CD14-positive monocyte (primary cell): Measurements from ENCODE around the gene ARHGAP44. TPM values are rescaled to one million over a fixed set of nuclear protein-coding genes. Genes with fewer than 3 reads are reported as not detected.

Experiments used
- DNase-seq, 3 donors: peaks; one replicate each; pipeline ENCODE4 v3.0.0-alpha.2; 2011 to 2022
- H2AFZ ChIP-seq: 2 replicates; pipeline ENCODE4 v1.6.0; 2012; ENCODE audit warnings: mild to moderate bottlenecking, low read depth, low read length, inconsistent platforms; ENCODE audit not compliant: insufficient read depth, poor library complexity, severe bottlenecking
- H3K27ac ChIP-seq, 2 donors: 1 replicate in 1 of 2; 2 replicates in 1 of 2; pipeline ENCODE4 v1.5.1; 2012 to 2013; ENCODE audit warnings: low read length in 2 of 2, control low read depth in 1 of 2, inconsistent platforms in 1 of 2, low read depth in 1 of 2, mild to moderate bottlenecking in 1 of 2
- H3K27me3 ChIP-seq, 2 donors: one replicate each; pipeline versions ENCODE4 v1.6.0 to v1.6.1; 2011 to 2013; ENCODE audit warnings: low read length in 2 of 2; ENCODE audit not compliant: control insufficient read depth in 2 of 2, insufficient read depth in 2 of 2
- H3K36me3 ChIP-seq, 2 donors: replicated peaks in 1 of 2; 1 replicate in 1 of 2; 2 replicates in 1 of 2; pipeline versions ENCODE4 v1.5.1 to v1.6.1; 2012 to 2013; ENCODE audit warnings: low read length in 2 of 2, control low read depth in 1 of 2, inconsistent platforms in 1 of 2, mild to moderate bottlenecking in 1 of 2; ENCODE audit not compliant: insufficient read depth in 2 of 2, control insufficient read depth in 1 of 2
- H3K4me1 ChIP-seq, 2 donors: 1 replicate in 1 of 2; 2 replicates in 1 of 2; pipeline versions ENCODE4 v1.5.1 to v1.6.1; 2012 to 2013; ENCODE audit warnings: low read length in 2 of 2, control low read depth in 1 of 2, inconsistent platforms in 1 of 2, mild to moderate bottlenecking in 1 of 2, moderate library complexity in 1 of 2; ENCODE audit not compliant: insufficient read depth in 2 of 2, control insufficient read depth in 1 of 2
- H3K4me2 ChIP-seq: replicated peaks from 2 replicates; pipeline ENCODE3; 2012; ENCODE audit warnings: low read length, moderate library complexity, mild to moderate bottlenecking; ENCODE audit not compliant: poor library complexity, severe bottlenecking; ENCODE audit errors: extremely low read depth
- H3K4me3 ChIP-seq, 3 experiments: fragments of 200-600 bp in 1 of 3; sonication (generic) in 1 of 3; replicated peaks in 1 of 3; 1 replicate in 2 of 3; 2 replicates in 1 of 3; pipeline ENCODE4 v1.5.1; 2011 to 2013; ENCODE audit warnings: low read length in 3 of 3, mild to moderate bottlenecking in 3 of 3, control low read depth in 2 of 3, low read depth in 2 of 3, inconsistent platforms in 1 of 3, moderate library complexity in 1 of 3
- H3K79me2 ChIP-seq: 2 replicates; pipeline ENCODE4 v1.6.0; 2012; ENCODE audit warnings: mild to moderate bottlenecking, control low read depth, inconsistent platforms, low read length, moderate library complexity; ENCODE audit not compliant: insufficient read depth
- H3K9ac ChIP-seq: 2 replicates; pipeline ENCODE4 v1.6.0; 2017; ENCODE audit warnings: low read length, mild to moderate bottlenecking; ENCODE audit not compliant: insufficient read depth, poor library complexity, severe bottlenecking
- H3K9me3 ChIP-seq, 2 donors: replicated peaks in 1 of 2; 1 replicate in 1 of 2; 2 replicates in 1 of 2; pipeline versions ENCODE4 v1.5.1 to v1.6.1; 2012 to 2013; ENCODE audit warnings: low read length in 2 of 2, control low read depth in 1 of 2; ENCODE audit not compliant: control insufficient read depth in 1 of 2, insufficient read depth in 1 of 2
- H4K20me1 ChIP-seq: 2 replicates; pipeline ENCODE4 v1.6.0; 2012; ENCODE audit warnings: mild to moderate bottlenecking, low read length, control low read depth, moderate library complexity; ENCODE audit not compliant: insufficient read depth
- H3K27ac Mint-ChIP-seq, 7 donors: one replicate each; pipeline ENCODE4 v1.8.0; 2020; ENCODE audit warnings: mild to moderate bottlenecking in 7 of 7, mixed read lengths in 7 of 7, moderate library complexity in 6 of 7, inconsistent platforms in 2 of 7
- H3K27me3 Mint-ChIP-seq, 3 donors: one replicate each; pipeline ENCODE4 v1.8.0; 2021 to 2022; ENCODE audit warnings: low read depth in 3 of 3, mild to moderate bottlenecking in 3 of 3, mixed read lengths in 3 of 3, moderate library complexity in 3 of 3, inconsistent platforms in 1 of 3
- H3K36me3 Mint-ChIP-seq, 2 donors: one replicate each; pipeline ENCODE4 v1.8.0; 2020; ENCODE audit warnings: mixed read lengths in 2 of 2, inconsistent platforms in 1 of 2, mild to moderate bottlenecking in 1 of 2
- H3K4me1 Mint-ChIP-seq: one replicate; pipeline ENCODE4 v1.8.0; 2020; ENCODE audit warnings: mild to moderate bottlenecking, mixed read lengths
- H3K4me3 Mint-ChIP-seq, 2 donors: one replicate each; pipeline ENCODE4 v1.8.0; 2020; ENCODE audit warnings: mild to moderate bottlenecking in 2 of 2, mixed read lengths in 2 of 2, moderate library complexity in 1 of 2
- H3K9me3 Mint-ChIP-seq, 7 donors: one replicate each; pipeline ENCODE4 v1.8.0; 2020 to 2022; ENCODE audit warnings: mixed read lengths in 7 of 7, mild to moderate bottlenecking in 6 of 7, moderate library complexity in 6 of 7, inconsistent platforms in 2 of 7
- whole genome bisulfite sequencing: methylation state at CpG from one replicate; pipeline ENCODE4 v1.1.5; 2013; ENCODE audit warnings: missing lambda C conversion rate; ENCODE audit not compliant: insufficient coverage; 5-methylcytosine and 5-hydroxymethylcytosine counted together
- intact Hi-C, 2 donors: fragments of 100-400 bp; cut with micrococcal nuclease; formaldehyde crosslinking; loops; one replicate each; pipeline versions ENCODE4 v1.15.0 to v1.15.1; 2023
- polyA plus RNA-seq, 3 donors: library from polyadenylated mRNA; depleted of rRNA in 1 of 3; unstranded in 2 of 3; stranded (reverse) in 1 of 3; fragments of 300-500 nt in 2 of 3; fragments of >200 nt in 1 of 3; fragmentation: Illumina TruSeq in 2 of 3; gene quantifications; 1 replicate in 2 of 3; 2 replicates in 1 of 3; pipeline ENCODE4 v1.2.3, GENCODE V29; 2012 to 2021
- TF ChIP-seq, protein P1 (sequence below): fragments of 200-600 bp; IDR thresholded peaks from one replicate; pipeline ENCODE4 v1.8.0; 2022; ENCODE audit warnings: antibody characterized with exemption, mild to moderate bottlenecking

Gene ARHGAP44
- polyA plus RNA-seq, 3 donors, result not detected

DNA sequence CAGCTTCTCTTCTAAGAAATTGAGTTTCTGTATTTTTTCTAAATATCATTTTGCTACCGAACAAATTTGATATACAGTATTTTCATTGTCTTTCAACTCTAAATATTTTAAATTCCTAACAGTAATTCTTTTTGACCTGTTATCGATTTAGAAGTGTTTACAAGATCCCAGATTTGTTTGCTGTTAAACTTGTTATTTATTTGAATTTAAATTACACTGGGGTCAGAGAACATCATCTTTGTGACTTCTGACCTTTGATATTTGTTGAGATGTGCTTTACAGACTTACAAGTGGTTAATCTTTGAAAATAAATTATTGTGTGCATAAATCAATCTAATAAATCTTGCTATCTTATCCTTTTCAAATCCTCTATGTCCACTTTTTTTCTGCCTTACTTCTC, 94.2 kb downstream of the ARHGAP44 start:
- H3K9me3 Mint-ChIP-seq, result peaks cover 0 to 6% (median 5%) of the 10 kb centered on the region in 7 donors

DNA sequence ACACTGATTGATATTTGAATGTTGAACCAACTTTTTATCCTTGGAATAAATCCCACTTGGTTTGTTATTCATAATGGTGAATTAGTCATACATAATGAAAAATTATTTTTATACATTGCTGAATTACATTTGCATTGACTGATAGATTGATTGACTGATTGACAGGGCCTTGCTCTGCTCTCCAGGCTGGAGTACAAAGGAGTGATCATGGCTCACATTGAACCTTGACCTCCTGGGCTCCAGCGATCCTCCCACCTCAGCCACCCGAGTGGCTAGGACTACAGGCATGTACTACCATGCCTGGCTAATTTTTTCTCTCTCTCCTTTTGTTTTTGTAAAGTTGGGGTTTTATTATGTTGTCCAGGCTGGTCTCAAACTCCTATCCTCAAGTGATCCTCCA, 97.8 kb downstream of the ARHGAP44 start:
- H3K4me1 Mint-ChIP-seq, result no peaks in the 10 kb centered on the region
- Histone ChIP-seq H3K9me3 (peaks cover 14 to 15% of the 10 kb centered on the region in 2 donors), H3K79me2 (no peaks in the 10 kb centered on the region), H2AFZ (no peak overlapping the region), H3K4me1 (no peaks in the 10 kb centered on the region), H4K20me1 (no peaks in the 10 kb centered on the region), H3K36me3 (no peaks in the 10 kb centered on the region), H3K4me2 (no peak overlapping the region), H3K27me3 (no peaks in the 10 kb centered on the region), H3K27ac (no peak overlapping the region), H3K4me3 (no peak overlapping the region), H3K9ac (no peak overlapping the region)
- H3K27ac Mint-ChIP-seq, result peak overlapping the region in 1 of 7 donors; percentile 1
- TF ChIP-seq, protein P1, sequence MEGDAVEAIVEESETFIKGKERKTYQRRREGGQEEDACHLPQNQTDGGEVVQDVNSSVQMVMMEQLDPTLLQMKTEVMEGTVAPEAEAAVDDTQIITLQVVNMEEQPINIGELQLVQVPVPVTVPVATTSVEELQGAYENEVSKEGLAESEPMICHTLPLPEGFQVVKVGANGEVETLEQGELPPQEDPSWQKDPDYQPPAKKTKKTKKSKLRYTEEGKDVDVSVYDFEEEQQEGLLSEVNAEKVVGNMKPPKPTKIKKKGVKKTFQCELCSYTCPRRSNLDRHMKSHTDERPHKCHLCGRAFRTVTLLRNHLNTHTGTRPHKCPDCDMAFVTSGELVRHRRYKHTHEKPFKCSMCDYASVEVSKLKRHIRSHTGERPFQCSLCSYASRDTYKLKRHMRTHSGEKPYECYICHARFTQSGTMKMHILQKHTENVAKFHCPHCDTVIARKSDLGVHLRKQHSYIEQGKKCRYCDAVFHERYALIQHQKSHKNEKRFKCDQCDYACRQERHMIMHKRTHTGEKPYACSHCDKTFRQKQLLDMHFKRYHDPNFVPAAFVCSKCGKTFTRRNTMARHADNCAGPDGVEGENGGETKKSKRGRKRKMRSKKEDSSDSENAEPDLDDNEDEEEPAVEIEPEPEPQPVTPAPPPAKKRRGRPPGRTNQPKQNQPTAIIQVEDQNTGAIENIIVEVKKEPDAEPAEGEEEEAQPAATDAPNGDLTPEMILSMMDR, result no peak
- H3K36me3 Mint-ChIP-seq, result no peaks in the 10 kb centered on the region
- H3K27me3 Mint-ChIP-seq, result peaks cover 0 to 1% (median 0%) of the 10 kb centered on the region in 3 donors
- no peak for DNase-seq
- no peak overlapping the region for H3K4me3 Mint-ChIP-seq
- no CpG with 5 or more reads among the region's 2 CpGs for WGBS
- intact Hi-C loops, result no loop called here
- peaks cover 6 to 25% (median 9%) of the 10 kb centered on the region in 7 donors for H3K9me3 Mint-ChIP-seq

More for the DNA sequence above, 94.2 kb downstream of the ARHGAP44 start:
- Histone ChIP-seq H3K9me3 (peaks cover 3 to 7% of the 10 kb centered on the region in 2 donors), H3K36me3 (no peaks in the 10 kb centered on the region), H3K4me2 (no peak overlapping the region), H4K20me1 (no peaks in the 10 kb centered on the region), H3K27me3 (no peaks in the 10 kb centered on the region), H3K4me1 (no peaks in the 10 kb centered on the region), H3K4me3 (no peak overlapping the region), H2AFZ (no peak overlapping the region), H3K79me2 (no peaks in the 10 kb centered on the region), H3K9ac (no peak overlapping the region), H3K27ac (no peak overlapping the region)
- DNase-seq, result no peak
- H3K27ac Mint-ChIP-seq, result no peak overlapping the region
- TF ChIP-seq, protein P1, result no peak
- no peaks in the 10 kb centered on the region for H3K36me3 Mint-ChIP-seq
- no peaks in the 10 kb centered on the region for H3K4me1 Mint-ChIP-seq
- no CpG with 5 or more reads among the region's 2 CpGs for WGBS
- no peak overlapping the region for H3K4me3 Mint-ChIP-seq
- intact Hi-C loops, result no loop called here
- H3K27me3 Mint-ChIP-seq, result no peaks in the 10 kb centered on the region
